ENCODE results near the gene USP13.

USP13 gene

GRCh38 chr3:179652447-179653095 lies at the start of gene USP13:
Gene USP13, plus strand, starts transcription at chr3:179653040. Its CDS starts 186 bp downstream, at chr3:179653226.
- Mint-ChIP-seq H3K27ac (peak within 1 kb of the TSS; percentile 87), H3K4me1 (ENCODE audit: low read depth) (peaks cover 29% of the 10 kb centered on the region), H3K4me3 (peak within 1 kb of the TSS; percentile 95), H3K36me3 (peaks cover 4% of the 10 kb centered on the region), H3K9me3 (ENCODE audit: low read depth) (no peaks in the 10 kb centered on the region), H3K27me3 (no peaks in the 10 kb centered on the region)

GRCh38 chr3:179603321-179603720 lies 49.5 kb upstream of the USP13 start:
- H3K27ac Mint-ChIP-seq = peak overlapping the region; percentile 100

GRCh38 chr3:179603831-179604230 lies 49.0 kb upstream of the USP13 start:
- Mint-ChIP-seq H3K36me3 (peaks cover 4% of the 10 kb centered on the region), H3K9me3 (ENCODE audit: low read depth) (no peaks in the 10 kb centered on the region), H3K27me3 (no peaks in the 10 kb centered on the region), H3K27ac (peak overlapping the region; percentile 100), H3K4me1 (ENCODE audit: low read depth) (peaks cover 38% of the 10 kb centered on the region), H3K4me3 (peak overlapping the region; percentile 99)

More at GRCh38 chr3:179603321-179603720, 49.5 kb upstream of the USP13 start:
- Mint-ChIP-seq H3K4me3 (peak overlapping the region; percentile 99), H3K4me1 (ENCODE audit: low read depth) (peaks cover 35% of the 10 kb centered on the region), H3K9me3 (ENCODE audit: low read depth) (no peaks in the 10 kb centered on the region), H3K27me3 (no peaks in the 10 kb centered on the region), H3K36me3 (peaks cover 4% of the 10 kb centered on the region)

- no peaks in the 10 kb centered on the region for H3K27me3 Mint-ChIP-seq
- peak within 1 kb of the TSS; percentile 99 for H3K4me3 Mint-ChIP-seq
- H3K27ac Mint-ChIP-seq = peak within 1 kb of the TSS; percentile 100
- H3K4me1 Mint-ChIP-seq (ENCODE audit: low read depth) = peaks cover 43% of the 10 kb centered on the region
- H3K36me3 Mint-ChIP-seq = peaks cover 4% of the 10 kb centered on the region
- no peaks in the 10 kb centered on the region for H3K9me3 Mint-ChIP-seq (ENCODE audit: low read depth)
These were observed 48.3 kb upstream of the USP13 start, which contains the start of the genes MRPL47 and NDUFB5 for GRCh38 chr3:179604321-179605078. Gene MRPL47, minus strand, starts transcription at chr3:179604638. Its CDS starts 14 bp downstream, at chr3:179604624. Gene NDUFB5, plus strand, starts transcription at chr3:179604794. Its CDS starts 22 bp downstream, at chr3:179604816.

GRCh38 chr3:179606534-179607085 lies 46.2 kb upstream of the USP13 start:
- Mint-ChIP-seq H3K27me3 (no peaks in the 10 kb centered on the region), H3K9me3 (ENCODE audit: low read depth) (no peaks in the 10 kb centered on the region), H3K27ac (peak overlapping the region; percentile 74), H3K36me3 (peaks cover 2% of the 10 kb centered on the region), H3K4me3 (peak overlapping the region; percentile 99), H3K4me1 (ENCODE audit: low read depth) (peaks cover 46% of the 10 kb centered on the region)

GRCh38 chr3:179608931-179609720 lies 43.7 kb upstream of the USP13 start:
- Mint-ChIP-seq H3K27ac (peak overlapping the region; percentile 91), H3K9me3 (ENCODE audit: low read depth) (no peaks in the 10 kb centered on the region), H3K4me3 (peak overlapping the region; percentile 48), H3K36me3 (peaks cover 4% of the 10 kb centered on the region), H3K27me3 (no peaks in the 10 kb centered on the region), H3K4me1 (ENCODE audit: low read depth) (peaks cover 42% of the 10 kb centered on the region)

GRCh38 chr3:179610066-179610465 lies 42.8 kb upstream of the USP13 start:
- H3K36me3 Mint-ChIP-seq = peaks cover 4% of the 10 kb centered on the region
- H3K4me1 Mint-ChIP-seq (ENCODE audit: low read depth) = peaks cover 36% of the 10 kb centered on the region
- H3K27me3 Mint-ChIP-seq = no peaks in the 10 kb centered on the region
- no peak overlapping the region for H3K4me3 Mint-ChIP-seq
- H3K9me3 Mint-ChIP-seq (ENCODE audit: low read depth) = no peaks in the 10 kb centered on the region
- no peak overlapping the region for H3K27ac Mint-ChIP-seq

GRCh38 chr3:179613807-179614206 lies 39.0 kb upstream of the USP13 start:
- H3K4me1 Mint-ChIP-seq (ENCODE audit: low read depth) = peaks cover 16% of the 10 kb centered on the region
- no peaks in the 10 kb centered on the region for H3K27me3 Mint-ChIP-seq
- no peak overlapping the region for H3K27ac Mint-ChIP-seq
- H3K4me3 Mint-ChIP-seq = no peak overlapping the region
- peaks cover 6% of the 10 kb centered on the region for H3K36me3 Mint-ChIP-seq
- no peaks in the 10 kb centered on the region for H3K9me3 Mint-ChIP-seq (ENCODE audit: low read depth)

GRCh38 chr3:179615458-179616173 lies 37.2 kb upstream of the USP13 start:
- Mint-ChIP-seq H3K36me3 (peaks cover 8% of the 10 kb centered on the region), H3K4me1 (ENCODE audit: low read depth) (peaks cover 7% of the 10 kb centered on the region), H3K27ac (no peak overlapping the region), H3K4me3 (no peak overlapping the region), H3K27me3 (no peaks in the 10 kb centered on the region), H3K9me3 (ENCODE audit: low read depth) (no peaks in the 10 kb centered on the region)

GRCh38 chr3:179622023-179622422 lies 30.8 kb upstream of the USP13 start:
- Mint-ChIP-seq H3K36me3 (peaks cover 15% of the 10 kb centered on the region), H3K27me3 (no peaks in the 10 kb centered on the region), H3K4me1 (ENCODE audit: low read depth) (no peaks in the 10 kb centered on the region), H3K27ac (no peak overlapping the region), H3K4me3 (no peak overlapping the region), H3K9me3 (ENCODE audit: low read depth) (no peaks in the 10 kb centered on the region)

GRCh38 chr3:179624451-179624850 lies 28.4 kb upstream of the USP13 start:
- no peaks in the 10 kb centered on the region for H3K27me3 Mint-ChIP-seq
- H3K27ac Mint-ChIP-seq = no peak overlapping the region
- no peaks in the 10 kb centered on the region for H3K4me1 Mint-ChIP-seq (ENCODE audit: low read depth)
- peaks cover 12% of the 10 kb centered on the region for H3K36me3 Mint-ChIP-seq
- no peak overlapping the region for H3K4me3 Mint-ChIP-seq
- H3K9me3 Mint-ChIP-seq (ENCODE audit: low read depth) = no peaks in the 10 kb centered on the region

- no peak overlapping the region for H3K4me3 Mint-ChIP-seq
- no peaks in the 10 kb centered on the region for H3K9me3 Mint-ChIP-seq (ENCODE audit: low read depth)
- no peaks in the 10 kb centered on the region for H3K27me3 Mint-ChIP-seq
- H3K36me3 Mint-ChIP-seq = peaks cover under 1% of the 10 kb centered on the region
- H3K4me1 Mint-ChIP-seq (ENCODE audit: low read depth) = no peaks in the 10 kb centered on the region
- H3K27ac Mint-ChIP-seq = no peak overlapping the region
These were observed 21.9 kb upstream of the USP13 start for GRCh38 chr3:179630753-179631451.

GRCh38 chr3:179640469-179640868 lies 12.4 kb upstream of the USP13 start:
- H3K9me3 Mint-ChIP-seq (ENCODE audit: low read depth) = no peaks in the 10 kb centered on the region
- no peak overlapping the region for H3K4me3 Mint-ChIP-seq
- peaks cover 2% of the 10 kb centered on the region for H3K36me3 Mint-ChIP-seq
- H3K4me1 Mint-ChIP-seq (ENCODE audit: low read depth) = no peaks in the 10 kb centered on the region
- H3K27ac Mint-ChIP-seq = no peak overlapping the region
- H3K27me3 Mint-ChIP-seq = no peaks in the 10 kb centered on the region
